Fibroblast of peridontal ligament (primary cell): ENCODE results near the gene NBPF8.
"Not testable (repeated sequence)": the region's sequence is repeated elsewhere in the genome, so short reads cannot be mapped to it uniquely, and the experiment has no call there.

ENCODE experiments used
- DNase-seq: peaks from one replicate; pipeline ENCODE4 v3.0.0-alpha.2; 2010; ENCODE audit errors: extremely low read depth

Gene NBPF8, protein sequence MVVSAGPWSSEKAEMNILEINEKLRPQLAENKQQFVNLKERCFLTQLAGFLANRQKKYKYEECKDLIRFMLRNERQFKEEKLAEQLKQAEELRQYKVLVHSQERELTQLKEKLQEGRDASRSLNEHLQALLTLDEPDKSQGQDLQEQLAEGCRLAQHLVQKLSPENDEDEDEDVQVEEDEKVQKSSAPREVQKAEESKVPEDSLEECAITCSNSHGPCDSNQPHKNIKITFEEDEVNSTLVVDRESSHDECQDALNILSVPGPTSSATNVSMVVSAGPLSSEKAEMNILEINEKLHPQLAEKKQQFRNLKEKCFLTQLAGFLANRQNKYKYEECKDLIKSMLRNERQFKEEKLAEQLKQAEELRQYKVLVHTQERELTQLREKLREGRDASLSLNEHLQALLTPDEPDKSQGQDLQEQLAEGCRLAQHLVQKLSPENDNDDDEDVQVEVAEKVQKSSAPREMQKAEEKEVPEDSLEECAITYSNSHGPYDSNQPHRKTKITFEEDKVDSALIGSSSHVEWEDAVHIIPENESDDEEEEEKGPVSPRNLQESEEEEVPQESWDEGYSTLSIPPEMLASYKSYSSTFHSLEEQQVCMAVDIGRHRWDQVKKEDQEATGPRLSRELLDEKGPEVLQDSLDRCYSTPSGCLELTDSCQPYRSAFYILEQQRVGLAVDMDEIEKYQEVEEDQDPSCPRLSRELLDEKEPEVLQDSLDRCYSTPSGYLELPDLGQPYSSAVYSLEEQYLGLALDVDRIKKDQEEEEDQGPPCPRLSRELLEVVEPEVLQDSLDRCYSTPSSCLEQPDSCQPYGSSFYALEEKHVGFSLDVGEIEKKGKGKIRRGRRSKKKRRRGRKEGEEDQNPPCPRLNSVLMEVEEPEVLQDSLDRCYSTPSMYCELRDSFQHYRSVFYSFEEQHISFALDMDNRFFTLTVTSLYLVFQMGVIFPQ

GRCh38 chr1:120414911-120415480 is at the start of gene NBPF8:
Gene NBPF8, plus strand, starts transcription at chr1:120415035. Its CDS starts 21,488 bp downstream, at chr1:120436523.
- peak; percentile 46 for DNase-seq

GRCh38 chr1:120367709-120368108 is 47.1 kb upstream of the NBPF8 start:
- not testable (repeated sequence) for DNase-seq

DNA sequence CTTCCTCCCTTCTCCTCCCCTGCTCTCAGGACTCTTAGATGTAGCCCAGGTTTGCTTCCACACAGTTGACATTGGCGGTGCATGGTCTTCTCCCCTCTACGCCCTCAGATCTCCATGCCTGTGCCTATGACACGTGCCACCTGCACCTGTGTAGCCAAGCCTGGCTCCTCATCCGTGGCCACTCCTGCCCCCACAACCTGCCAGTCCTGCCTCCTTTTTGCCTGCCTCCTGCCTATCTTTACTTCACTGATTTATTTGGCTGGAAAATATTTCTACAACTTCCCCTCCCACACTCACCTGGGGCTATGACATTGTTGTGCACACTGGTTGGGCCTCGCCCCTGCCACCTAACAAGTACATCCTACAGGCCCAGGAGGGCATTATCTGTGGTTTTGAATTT is 28.2 kb upstream of the NBPF8 start:
- DNase-seq: not testable (repeated sequence)

- peak; percentile 40 for DNase-seq
These were observed 26.2 kb upstream of the NBPF8 start for GRCh38 chr1:120388597-120389126.

DNA sequence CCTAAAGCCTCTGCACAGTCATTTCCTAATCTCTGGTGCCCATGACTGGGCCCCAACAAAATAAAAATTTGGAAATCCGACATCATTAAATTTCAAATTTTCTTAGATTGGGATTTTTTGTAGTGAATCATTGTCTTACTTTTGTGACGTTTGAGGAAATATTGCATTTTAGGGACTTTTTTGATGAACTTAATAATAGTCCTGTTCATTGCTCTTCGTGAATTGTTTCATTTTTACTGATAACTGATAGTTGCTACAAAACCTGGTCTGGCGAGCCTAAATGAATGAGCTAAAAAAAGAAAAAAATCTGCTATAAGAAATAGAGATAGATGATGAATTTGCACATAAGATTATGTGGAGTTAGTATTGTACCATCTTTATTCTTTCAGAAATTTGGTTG is 23.5 kb upstream of the NBPF8 start:
- not testable (repeated sequence) for DNase-seq

- not testable (repeated sequence) for DNase-seq
These were observed 21.3 kb upstream of the NBPF8 start for GRCh38 chr1:120393316-120394232.

GRCh38 chr1:120405348-120405747 is 9.5 kb upstream of the NBPF8 start:
- DNase-seq: not testable (repeated sequence)

DNA sequence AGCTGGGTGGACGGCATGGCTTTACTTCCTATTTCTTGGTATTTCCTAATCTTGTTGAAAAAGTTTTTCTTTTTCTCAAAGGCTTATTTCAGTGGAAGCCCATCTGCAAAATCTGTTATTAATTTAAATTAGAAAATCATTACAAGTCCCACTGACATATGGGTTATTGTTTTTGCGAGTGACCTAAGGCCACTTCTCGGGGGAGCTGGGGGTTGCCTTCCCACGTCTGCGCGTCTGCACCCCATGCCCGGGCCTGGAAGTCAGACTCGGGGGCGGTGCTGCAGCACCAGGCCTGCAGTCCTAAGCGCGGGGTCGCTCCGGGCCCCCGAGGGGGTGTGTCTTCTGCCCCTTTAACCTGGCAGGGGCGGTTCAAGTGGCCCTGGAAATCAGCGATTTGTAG is 384 bp upstream of the NBPF8 start:
- DNase-seq: peak; percentile 3

- peak; percentile 49 for DNase-seq
These were observed 692 bp downstream of the NBPF8 start for GRCh38 chr1:120415492-120415961.

DNA sequence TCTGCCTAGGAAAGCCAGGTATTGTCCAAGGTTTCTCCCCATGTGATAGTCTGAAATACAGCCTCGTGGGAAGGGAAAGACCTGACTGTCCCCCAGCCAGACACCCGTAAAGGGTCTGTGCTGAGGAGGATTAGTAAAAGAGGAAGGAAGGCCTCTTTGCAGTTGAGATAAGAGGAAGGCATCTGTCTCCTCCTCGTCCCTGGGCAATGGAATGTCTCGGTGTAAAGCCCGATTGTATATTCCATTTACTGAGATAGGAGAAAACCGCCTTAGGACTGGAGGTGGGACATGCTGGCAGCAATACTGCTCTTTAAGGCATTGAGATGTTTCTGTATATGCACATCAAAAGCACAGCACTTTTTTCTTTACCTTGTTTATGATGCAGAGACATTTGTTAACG is 10.2 kb downstream of the NBPF8 start:
- not testable (repeated sequence) for DNase-seq

DNA sequence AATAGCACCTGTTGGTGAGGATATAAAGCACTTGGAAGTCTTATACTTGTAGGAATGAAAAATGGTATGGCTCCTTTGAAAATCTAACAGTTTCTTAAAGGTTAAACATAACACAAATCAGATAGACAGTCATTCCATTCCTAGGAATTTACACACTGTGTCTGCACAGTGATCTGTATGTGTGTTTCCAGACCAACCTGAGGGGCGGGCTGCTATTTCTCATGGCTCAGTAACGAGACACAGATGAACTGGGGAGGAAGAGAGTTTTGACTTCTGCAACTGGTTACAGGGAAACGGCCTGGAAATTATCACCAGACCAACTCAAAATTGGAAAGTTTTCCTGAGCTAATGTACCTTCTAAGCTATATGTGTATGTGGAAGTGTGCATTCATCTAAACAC is 16.8 kb downstream of the NBPF8 start:
- DNase-seq: peak; percentile 12

GRCh38 chr1:120433831-120434230 is 19.0 kb downstream of the NBPF8 start:
- not testable (repeated sequence) for DNase-seq

- not testable (repeated sequence) for DNase-seq
These were observed 34.3 kb downstream of the NBPF8 start for GRCh38 chr1:120449124-120449523.
